ENCODE results near the gene DBNDD2.
A peak's percentile ranks its signal among the peaks of the same experiment; 100 is the strongest.

The DBNDD2 gene

GRCh38 chr20:45419188-45420091, 11.4 kb downstream of the DBNDD2 start:
- DNase-seq = no peak

DNA sequence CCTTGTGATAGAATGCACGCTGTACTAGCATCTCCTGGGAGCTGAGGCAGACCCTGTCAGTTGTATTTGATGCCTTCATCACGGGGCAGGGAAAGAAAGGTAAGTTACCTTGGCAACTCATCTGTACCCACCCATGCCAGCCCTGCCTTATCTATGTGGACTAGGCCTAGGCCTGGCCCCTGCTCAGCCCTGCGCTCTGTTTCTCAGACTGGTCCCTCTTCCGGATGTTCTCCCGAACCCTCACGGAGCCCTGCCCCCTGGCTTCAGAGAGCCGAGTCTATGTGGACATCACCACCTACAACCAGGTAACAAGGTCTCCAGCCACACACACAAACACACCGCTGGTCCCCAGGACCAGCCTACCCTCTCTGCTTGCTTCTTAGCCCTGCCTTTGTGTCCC, 12.0 kb downstream of the DBNDD2 start:
- DNase-seq = no peak

GRCh38 chr20:45423700-45424099, 15.6 kb downstream of the DBNDD2 start:
- DNase-seq = no peak

DNA sequence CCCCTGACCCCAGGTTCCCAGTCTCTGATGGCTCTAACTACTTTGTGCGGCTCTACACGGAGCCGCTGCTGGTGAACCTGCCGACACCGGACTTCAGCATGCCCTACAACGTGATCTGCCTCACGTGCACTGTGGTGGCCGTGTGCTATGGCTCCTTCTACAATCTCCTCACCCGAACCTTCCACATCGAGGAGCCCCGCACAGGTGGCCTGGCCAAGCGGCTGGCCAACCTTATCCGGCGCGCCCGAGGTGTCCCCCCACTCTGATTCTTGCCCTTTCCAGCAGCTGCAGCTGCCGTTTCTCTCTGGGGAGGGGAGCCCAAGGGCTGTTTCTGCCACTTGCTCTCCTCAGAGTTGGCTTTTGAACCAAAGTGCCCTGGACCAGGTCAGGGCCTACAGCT, 17.5 kb downstream of the DBNDD2 start:
- DNase-seq = no peak

GRCh38 chr20:45426320-45427016, 18.4 kb downstream of the DBNDD2 start:
- no peak for DNase-seq

- DNase-seq = peak; percentile 17
These were observed 19.4 kb downstream of the DBNDD2 start for GRCh38 chr20:45427236-45428149.

DNA sequence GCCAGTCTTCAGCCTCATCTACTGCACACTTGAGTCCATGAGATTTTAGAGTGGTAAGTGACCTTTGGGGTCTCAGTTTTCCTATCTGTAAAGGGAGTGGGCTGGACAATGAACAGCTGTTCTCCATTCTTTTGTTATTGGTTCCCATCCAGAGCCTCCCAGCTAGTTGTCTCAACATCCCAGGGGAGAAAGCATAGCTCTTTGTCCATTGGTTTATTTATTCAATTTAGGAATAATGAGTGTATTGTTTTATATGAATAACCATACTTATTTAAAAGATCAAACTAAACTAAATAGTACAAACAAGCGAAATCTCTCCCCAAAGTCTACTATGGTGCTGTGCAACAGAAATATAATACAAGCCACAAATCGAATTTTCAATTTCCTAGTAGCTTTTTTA, 21.5 kb downstream of the DBNDD2 start:
- no peak for DNase-seq

DNA sequence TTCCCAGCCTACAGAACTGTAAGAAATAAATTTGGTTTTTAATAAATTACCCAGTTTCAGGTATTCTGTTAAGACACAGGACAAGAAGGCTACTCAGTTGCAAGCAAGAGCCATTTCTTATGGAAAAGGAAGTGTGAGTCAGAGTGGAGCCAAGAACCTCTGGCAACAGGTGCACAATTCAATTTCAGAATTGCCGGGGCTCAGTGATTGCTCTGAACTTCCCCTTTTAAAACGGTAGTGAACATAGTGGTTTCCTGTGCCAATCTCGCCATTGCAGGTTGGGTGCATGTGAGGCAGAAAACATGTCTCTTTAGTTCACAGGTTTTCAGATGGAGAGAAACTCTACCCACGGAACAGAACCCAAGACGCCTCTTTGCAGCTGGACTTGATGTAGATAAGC, 24.2 kb downstream of the DBNDD2 start:
- no peak for DNase-seq

DNA sequence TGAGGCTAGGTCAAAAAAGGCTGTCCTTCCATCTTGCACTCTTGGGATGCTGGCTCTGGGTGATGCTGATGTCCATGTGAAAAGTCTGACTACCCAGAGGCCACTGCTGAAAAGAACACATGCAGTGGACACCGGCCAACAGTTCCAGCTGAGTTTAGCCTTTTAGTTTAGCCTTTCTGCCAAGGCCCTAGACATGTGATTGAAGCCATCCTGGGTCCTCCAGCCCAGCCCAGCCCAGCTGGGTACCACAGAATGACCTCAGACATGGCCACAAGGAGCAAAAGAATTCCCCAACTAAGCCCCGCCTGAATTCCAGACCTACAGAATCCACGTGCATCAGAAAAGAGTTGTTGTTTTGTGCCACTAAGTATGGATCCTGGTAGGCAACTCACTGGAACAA, 25.2 kb downstream of the DBNDD2 start:
- DNase-seq = no peak

GRCh38 chr20:45433976-45434375, 25.9 kb downstream of the DBNDD2 start:
- no peak for DNase-seq

DNA sequence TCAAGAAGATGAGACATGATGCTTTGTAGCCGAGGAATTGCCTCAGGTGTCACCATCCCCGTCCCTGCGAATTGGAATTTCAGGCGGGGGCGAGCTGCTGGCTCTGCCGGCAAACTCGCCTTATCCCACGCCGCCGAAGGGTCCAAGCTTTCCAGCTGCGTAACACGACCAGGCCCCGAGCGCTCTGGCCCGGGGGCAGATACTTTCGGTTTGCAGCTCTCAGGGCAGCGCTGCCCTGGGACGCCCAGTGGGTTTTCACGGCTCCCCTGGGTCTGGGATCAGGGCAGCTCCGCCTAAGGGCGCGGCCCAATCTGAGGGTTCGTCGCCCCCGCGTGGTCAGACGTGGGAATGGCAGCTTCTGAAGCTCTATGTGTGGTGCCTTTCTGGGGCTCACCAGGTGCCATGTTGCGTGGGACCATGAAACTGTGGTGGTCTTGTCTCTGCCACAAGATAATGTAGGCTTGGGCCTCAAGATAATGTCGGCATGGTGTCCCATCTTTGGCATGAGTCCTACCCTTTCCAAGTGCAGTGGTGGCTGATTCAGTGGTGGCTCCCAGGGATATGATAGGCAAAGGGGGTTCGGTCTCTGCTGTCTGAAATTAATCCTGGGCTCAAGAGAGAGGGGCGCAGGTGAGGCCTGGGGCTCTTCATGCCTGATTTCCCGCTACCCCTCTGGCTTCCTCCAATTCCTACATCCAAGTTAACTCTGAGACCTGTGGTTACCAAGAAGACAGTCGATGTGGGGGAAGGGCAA, 28.8 kb downstream of the DBNDD2 start:
- peak; percentile 96 for DNase-seq

DNA sequence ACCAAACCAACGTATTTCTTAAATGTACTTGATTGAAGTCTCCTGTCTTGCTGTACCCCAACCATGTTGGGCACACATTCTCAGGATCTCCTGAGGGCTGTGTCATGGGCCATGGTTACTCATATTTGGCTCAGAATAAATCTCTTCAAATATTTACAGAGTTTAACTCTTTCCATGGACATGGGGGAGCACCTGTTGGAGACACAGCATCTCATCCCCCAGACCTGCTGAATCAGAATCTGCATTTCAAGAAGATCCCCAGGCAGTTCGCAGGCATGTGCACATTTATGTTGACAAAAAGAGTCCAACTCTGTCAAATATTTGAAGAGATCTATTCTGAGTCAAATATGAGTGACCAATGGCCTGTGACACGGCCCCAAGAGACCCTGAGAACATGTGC, 32.3 kb downstream of the DBNDD2 start:
- no peak for DNase-seq

DNA sequence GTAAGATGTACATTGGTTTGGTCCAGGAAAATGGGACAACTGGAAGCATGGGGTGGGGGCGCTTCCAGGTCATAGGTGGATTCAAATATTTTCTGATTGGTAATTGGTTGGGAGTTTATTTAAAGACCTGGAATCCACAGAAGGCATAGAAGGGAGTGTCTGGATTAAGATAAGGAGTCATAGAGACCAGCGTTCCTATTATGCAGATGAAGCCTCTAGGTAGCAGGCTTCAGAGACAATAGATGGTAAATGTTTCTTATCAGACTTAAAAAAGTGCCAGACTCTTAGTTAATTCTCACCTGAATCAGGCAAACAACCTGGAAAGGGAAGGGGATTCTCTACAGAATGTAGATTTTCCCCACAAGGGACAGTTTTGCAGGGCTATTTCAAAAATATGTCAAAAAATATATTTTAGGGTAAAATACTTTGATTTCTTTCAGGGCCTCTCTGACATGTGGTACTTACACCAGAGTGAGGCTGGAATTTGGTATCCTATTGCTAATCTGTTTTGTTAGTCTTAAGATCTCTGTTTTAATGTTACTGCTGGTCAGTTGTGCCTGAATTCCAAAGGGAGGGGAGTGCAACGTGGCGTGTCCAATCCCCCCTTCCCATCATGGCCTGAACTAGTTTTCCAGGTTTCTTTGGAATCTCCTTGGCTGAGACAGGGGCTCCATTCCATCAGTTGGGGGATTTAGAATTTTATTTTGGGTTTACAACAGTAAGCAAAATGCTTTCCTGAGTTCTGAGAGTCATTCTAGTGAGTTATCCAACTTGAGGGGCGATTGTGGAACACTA, 33.0 kb downstream of the DBNDD2 start:
- DNase-seq = no peak

- DNase-seq = no peak
These were observed 33.7 kb downstream of the DBNDD2 start for GRCh38 chr20:45441746-45442145.

GRCh38 chr20:45444050-45444449, 36.0 kb downstream of the DBNDD2 start:
- no peak for DNase-seq

DNA sequence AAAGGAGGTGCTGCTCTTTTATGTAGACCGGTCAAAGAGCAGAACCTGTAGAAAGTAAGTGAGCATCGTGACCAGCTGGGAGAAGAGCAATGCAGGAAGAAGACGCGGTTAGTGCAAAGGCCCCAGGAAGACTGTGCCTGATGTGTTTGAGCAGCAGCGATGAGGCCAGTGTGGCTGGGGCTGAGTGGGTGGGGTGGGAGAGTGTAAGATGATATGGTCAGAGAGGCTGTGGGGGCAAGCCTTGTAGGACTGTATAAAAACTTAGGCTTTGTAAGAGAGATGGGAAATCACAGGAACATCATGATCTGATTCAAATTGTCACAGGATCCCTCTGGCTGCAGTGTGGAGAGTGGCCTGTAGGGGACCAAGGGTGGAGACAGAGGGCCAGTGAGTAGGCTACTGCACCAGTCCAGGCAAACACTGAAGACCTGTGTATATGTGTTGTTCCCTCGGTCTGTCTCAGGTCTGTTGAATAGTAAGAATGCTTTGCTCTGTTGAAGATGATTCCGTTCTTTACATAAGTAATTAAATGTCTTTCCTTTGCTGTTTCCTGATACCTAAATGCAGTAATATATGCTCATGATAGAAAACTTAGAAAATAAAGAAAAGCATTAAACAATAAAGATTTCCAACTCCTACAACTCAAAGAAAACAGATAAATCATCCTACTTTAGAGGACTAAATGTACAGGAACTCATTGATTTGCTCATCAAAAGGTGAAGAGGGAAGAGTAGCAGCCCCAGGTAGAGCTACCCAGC, 37.9 kb downstream of the DBNDD2 start:
- DNase-seq = peak; percentile 66

DNA sequence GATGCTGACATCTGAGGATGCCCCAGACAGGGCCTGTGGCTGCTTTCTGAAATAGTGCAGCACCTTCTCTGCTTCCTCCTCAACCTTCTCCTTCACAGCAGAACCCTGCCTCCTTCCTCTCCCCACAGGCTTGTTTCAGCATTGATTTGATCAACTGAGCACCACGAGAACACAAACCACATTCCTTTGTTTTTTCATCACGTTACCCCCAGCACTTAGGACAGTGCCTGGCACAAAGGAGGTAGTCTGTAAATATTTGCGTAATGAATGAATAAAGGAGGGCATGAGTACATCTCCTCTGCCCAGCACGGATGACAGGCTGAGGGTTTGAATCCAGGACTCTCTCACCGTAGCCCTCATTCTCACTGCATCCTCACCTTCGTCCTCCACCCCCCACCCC, 40.2 kb downstream of the DBNDD2 start:
- DNase-seq = no peak

DNA sequence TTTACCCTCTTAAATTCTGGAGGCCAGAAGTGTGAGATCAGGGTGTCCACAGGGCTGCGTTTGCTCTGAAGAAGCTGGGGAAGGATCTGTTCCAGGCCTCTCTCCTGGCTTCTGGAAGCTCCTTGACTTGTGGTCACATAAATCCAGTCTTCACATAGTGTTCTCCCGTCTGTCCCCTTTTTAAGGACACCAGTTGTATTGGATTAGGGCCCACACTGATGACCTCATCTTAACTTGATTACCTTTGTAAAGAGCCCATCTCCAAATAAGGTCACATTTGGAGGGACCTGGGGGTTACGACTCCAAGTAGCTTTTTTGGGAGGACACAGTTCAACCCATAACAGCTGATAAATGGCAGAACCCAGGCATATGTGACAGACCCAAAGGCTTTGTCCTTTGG, 41.4 kb downstream of the DBNDD2 start:
- no peak for DNase-seq

DNA sequence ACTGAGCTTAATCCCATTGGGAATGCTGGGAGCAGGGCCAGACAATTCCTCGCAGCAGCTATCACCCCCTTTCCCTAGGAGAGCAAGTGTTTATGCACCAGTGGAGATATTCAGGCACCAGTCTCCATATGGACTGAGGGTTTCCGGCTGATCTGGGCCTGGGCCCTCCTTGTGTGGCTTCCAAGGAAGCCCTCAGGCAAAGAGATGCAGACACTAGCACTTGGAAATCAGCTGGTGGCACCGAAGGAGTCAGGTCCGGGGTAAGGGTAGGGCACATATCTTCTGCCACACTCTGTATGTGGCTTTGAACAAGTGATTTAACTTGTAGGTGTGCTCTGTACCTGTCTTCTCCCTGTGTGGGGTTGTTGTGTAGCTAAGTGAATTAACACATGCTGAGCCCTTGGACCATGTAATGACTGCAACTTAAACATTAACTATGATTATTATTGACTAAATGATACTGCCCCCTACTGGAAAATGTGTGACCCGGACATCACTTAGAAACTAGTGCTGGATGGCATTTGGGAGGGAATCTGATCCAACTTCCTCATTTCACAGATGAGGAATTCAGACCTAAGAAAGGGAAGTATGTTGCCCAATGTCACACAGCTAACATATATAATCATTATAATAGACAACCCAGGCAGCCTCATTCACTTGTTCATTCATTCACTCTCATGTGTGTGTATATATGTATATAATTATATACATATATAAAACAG, 42.2 kb downstream of the DBNDD2 start:
- DNase-seq = no peak

- no peak for DNase-seq
These were observed 44.1 kb downstream of the DBNDD2 start for GRCh38 chr20:45452238-45452637.

Data from activated CD8-positive, alpha-beta memory T cell treated with anti-CD3 and anti-CD28 coated beads for 24 hours (primary cell).